ENCODE results near the gene SAFB. TPM values are rescaled to one million over a fixed set of nuclear protein-coding genes. Genes with fewer than 3 reads are reported as not detected.
"Not testable (repeated sequence)": the region's sequence is repeated elsewhere in the genome, so short reads cannot be mapped to it uniquely, and the experiment has no call there.

SAFB gene
- total and polyA plus RNA-seq, 2 experiments from 2014 or later: 36.5 to 49.4 TPM

GRCh38 chr19:5608291-5608690 is 14.6 kb upstream of the SAFB start:
- H3K36me3 ChIP-seq (ENCODE audit: low read depth): peaks cover 81% of the 10 kb centered on the region
- H3K4me2 ChIP-seq (ENCODE audit: unreplicated experiment): no peak overlapping the region
- DNase-seq: no peak
- no peaks in the 10 kb centered on the region for H3K9me2 ChIP-seq (ENCODE audit: insufficient read depth)
- peaks cover 89% of the 10 kb centered on the region for H3K79me2 ChIP-seq (ENCODE audit: insufficient read depth)
- H3K27me3 ChIP-seq (replicated peaks; ENCODE audit: insufficient read depth): no peaks in the 10 kb centered on the region
- no peak overlapping the region for H2AFZ ChIP-seq
- H3K27ac ChIP-seq: no peak overlapping the region
- H3K9me3 ChIP-seq (ENCODE audit: low read depth): no peaks in the 10 kb centered on the region
- no peaks in the 10 kb centered on the region; the same call in 1 of the 2 replicates for H4K20me1 ChIP-seq (ENCODE audit: insufficient read depth)
- H3K4me1 ChIP-seq (ENCODE audit: insufficient read depth): no peaks in the 10 kb centered on the region
- TF ChIP-seq EZH2 (IDR thresholded peaks at IDR 0.05; ENCODE audit: insufficient read depth, poor library complexity, severe bottlenecking): no peak
- TF ChIP-seq EZH2phosphoT487 (IDR thresholded peaks at IDR 0.05; ENCODE audit: insufficient read depth, low read depth): no peak
- in situ Hi-C loops (cut with MboI): no loop called here
- H3F3A ChIP-seq (ENCODE audit: insufficient read depth): no peaks in the 10 kb centered on the region
- WGBS, 2 experiments (ENCODE audit: low coverage in 1 of 2, low lambda C conversion rate in 2 of 2, missing lambda C conversion rate in 2 of 2): 91% methylated on average over 10 of the region's 10 CpGs
- H3K9ac ChIP-seq: no peak overlapping the region
- H3K4me3 ChIP-seq: no peak overlapping the region

GRCh38 chr19:5608766-5609165 is 14.1 kb upstream of the SAFB start:
- DNase-seq; in situ Hi-C loops (cut with MboI); H3K4me1 ChIP-seq (ENCODE audit: insufficient read depth); H3K4me2 ChIP-seq (ENCODE audit: unreplicated experiment); H2AFZ ChIP-seq; H4K20me1 ChIP-seq (ENCODE audit: insufficient read depth); H3K9me2 ChIP-seq (ENCODE audit: insufficient read depth); H3K9me3 ChIP-seq (ENCODE audit: low read depth); H3K27ac ChIP-seq; H3K9ac ChIP-seq; H3F3A ChIP-seq (ENCODE audit: insufficient read depth); H3K27me3 ChIP-seq (replicated peaks; ENCODE audit: insufficient read depth); H3K4me3 ChIP-seq: not testable (repeated sequence)
- WGBS, 2 experiments (ENCODE audit: low coverage in 1 of 2, low lambda C conversion rate in 2 of 2, missing lambda C conversion rate in 2 of 2): 91 to 95% methylated on average over 9 of the region's 9 CpGs
- Histone ChIP-seq H3K36me3 (ENCODE audit: low read depth) (peaks cover 81% of the 10 kb centered on the region), H3K79me2 (ENCODE audit: insufficient read depth) (peaks cover 89% of the 10 kb centered on the region)

DNA sequence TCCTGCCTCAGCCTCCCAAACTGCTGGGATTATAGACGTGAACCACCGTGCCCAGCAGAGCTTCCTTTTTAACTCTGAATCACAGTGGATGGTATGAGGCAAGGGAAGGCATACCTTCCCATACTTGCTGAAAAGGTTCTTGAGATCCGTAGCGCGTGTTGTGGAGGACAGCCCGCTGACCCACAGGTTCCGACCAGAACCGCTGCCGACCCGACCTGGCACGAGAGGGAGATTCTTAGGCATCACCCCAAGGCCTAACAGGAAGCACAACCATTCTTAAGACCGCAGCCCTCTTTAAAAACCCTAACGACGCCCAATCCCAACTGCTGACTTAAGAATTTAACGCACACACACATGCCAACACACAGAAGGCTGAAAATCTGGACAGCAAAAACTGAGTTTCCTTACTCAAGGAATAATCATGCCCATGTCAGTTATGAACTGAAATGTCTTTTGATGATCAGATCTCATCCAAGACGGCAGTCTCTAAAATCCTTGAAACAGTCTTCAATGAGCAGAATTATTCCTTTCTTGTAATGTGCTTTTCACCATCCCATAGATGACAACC is 12.9 kb upstream of the SAFB start:
- H2AFZ ChIP-seq: no peak overlapping the region
- no peaks in the 10 kb centered on the region for H3K27me3 ChIP-seq (replicated peaks; ENCODE audit: insufficient read depth)
- no peak for TF ChIP-seq EZH2phosphoT487 (IDR thresholded peaks at IDR 0.05; ENCODE audit: insufficient read depth, low read depth)
- no peak overlapping the region for H3K27ac ChIP-seq
- WGBS, 2 experiments (ENCODE audit: low coverage in 1 of 2, low lambda C conversion rate in 2 of 2, missing lambda C conversion rate in 2 of 2): 84 to 87% methylated on average over 16 of the region's 16 CpGs
- no peaks in the 10 kb centered on the region for H3K4me1 ChIP-seq (ENCODE audit: insufficient read depth)
- H3K4me3 ChIP-seq: no peak overlapping the region
- peaks cover 6% of the 10 kb centered on the region; the same call in 1 of the 2 replicates for H3F3A ChIP-seq (ENCODE audit: insufficient read depth)
- H3K9ac ChIP-seq: no peak overlapping the region
- DNase-seq: no peak
- no peak overlapping the region for H3K4me2 ChIP-seq (ENCODE audit: unreplicated experiment)
- H4K20me1 ChIP-seq (ENCODE audit: insufficient read depth): no peaks in the 10 kb centered on the region; the same call in 1 of the 2 replicates
- in situ Hi-C loops (cut with MboI): no loop called here
- H3K79me2 ChIP-seq (ENCODE audit: insufficient read depth): peaks cover 89% of the 10 kb centered on the region
- H3K9me2 ChIP-seq (ENCODE audit: insufficient read depth): no peaks in the 10 kb centered on the region
- H3K36me3 ChIP-seq (ENCODE audit: low read depth): peaks cover 81% of the 10 kb centered on the region
- no peaks in the 10 kb centered on the region for H3K9me3 ChIP-seq (ENCODE audit: low read depth)

DNA sequence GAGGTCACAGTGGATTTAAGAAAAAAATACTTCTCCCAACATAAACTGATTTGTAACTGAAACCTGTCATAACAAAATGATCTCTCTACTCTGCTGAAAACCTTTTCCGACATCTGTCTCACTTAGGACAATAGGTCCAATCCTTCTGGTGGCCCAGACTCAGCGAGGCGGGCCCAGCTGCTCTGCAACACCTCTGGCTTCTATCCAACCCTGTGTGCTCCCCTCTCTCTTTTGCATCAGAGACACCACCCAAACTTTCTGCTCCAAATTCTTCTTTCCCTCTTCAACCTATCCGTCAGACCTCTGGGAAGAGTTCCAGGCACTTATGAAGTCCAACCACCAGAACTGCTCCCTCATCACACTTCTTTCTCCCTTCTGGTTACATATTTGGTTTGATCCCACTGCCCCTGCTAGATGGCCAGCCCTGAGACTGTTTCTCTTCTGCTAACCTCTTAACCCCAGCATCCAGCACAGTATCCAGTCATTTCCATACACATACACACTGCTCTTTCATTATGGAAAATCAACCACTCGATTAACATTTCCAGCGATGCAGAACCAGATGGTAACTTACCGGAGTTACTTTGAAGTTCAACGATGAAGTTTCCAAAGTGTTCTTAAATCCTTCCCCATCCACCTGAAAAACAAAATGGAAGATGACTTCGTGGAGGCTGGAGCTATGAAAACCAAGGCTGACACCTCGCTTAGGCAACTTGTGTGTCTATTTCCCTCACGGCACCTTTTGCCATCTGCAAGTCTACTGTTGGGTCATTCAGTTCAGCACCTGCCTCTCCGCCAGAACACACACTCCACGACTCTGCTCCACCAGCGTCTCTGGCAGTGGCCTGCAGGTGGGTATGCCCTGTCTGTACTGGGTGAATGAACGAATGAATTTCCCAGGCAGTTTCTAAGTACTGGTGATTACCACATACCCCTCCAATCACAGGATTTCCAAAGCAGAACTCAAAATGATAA is 9.7 kb upstream of the SAFB start:
- 94 to 95% methylated on average over 15 of the region's 15 CpGs for WGBS, 2 experiments (ENCODE audit: low coverage in 1 of 2, low lambda C conversion rate in 2 of 2, missing lambda C conversion rate in 2 of 2)
- H3K79me2 ChIP-seq (ENCODE audit: insufficient read depth): peaks cover 87% of the 10 kb centered on the region
- H3K36me3 ChIP-seq (ENCODE audit: low read depth): peaks cover 81% of the 10 kb centered on the region
- no peaks in the 10 kb centered on the region for H3K9me3 ChIP-seq (ENCODE audit: low read depth)
- H3K9me2 ChIP-seq (ENCODE audit: insufficient read depth): no peaks in the 10 kb centered on the region
- H3K9ac ChIP-seq: no peak overlapping the region
- H4K20me1 ChIP-seq (ENCODE audit: insufficient read depth): 0 out of 2 replicates have a peak, but pooled peaks cover 3% of the 10 kb centered on the region
- in situ Hi-C loops (cut with MboI): no loop called here
- no peaks in the 10 kb centered on the region for H3K27me3 ChIP-seq (replicated peaks; ENCODE audit: insufficient read depth)
- peaks cover 6% of the 10 kb centered on the region; the same call in 1 of the 2 replicates for H3F3A ChIP-seq (ENCODE audit: insufficient read depth)
- H3K4me1 ChIP-seq (ENCODE audit: insufficient read depth): no peaks in the 10 kb centered on the region
- no peak overlapping the region for H3K27ac ChIP-seq
- no peak for DNase-seq
- no peak overlapping the region for H3K4me2 ChIP-seq (ENCODE audit: unreplicated experiment)
- no peak overlapping the region for H2AFZ ChIP-seq
- no peak overlapping the region for H3K4me3 ChIP-seq
- no peak for TF ChIP-seq EZH2phosphoT487 (IDR thresholded peaks at IDR 0.05; ENCODE audit: insufficient read depth, low read depth)
